Body of pancreas (tissue), 4 donors: ENCODE measurements around the gene VWA8. TPM values are rescaled to one million over a fixed set of nuclear protein-coding genes. Genes with fewer than 3 reads are reported as not detected.
A peak's percentile ranks its signal among the peaks of the same experiment; 100 is the strongest.

ENCODE experiments used
- ATAC-seq: fragments of 150-250 bp; one replicate; pipeline ENCODE4 v1.9.1; 2016
- DNase-seq, 4 donors: peaks; one replicate each; pipeline ENCODE4 v3.0.0-alpha.2; 2019
- H3K27ac ChIP-seq, 4 donors: fragments of 200-600 bp; sonication (generic); 1 replicate in 3 of 4; 2 replicates in 1 of 4; pipeline versions ENCODE4 v1.5.1 to v1.6.1; 2016 to 2019; ENCODE audit warnings: mild to moderate bottlenecking in 1 of 4, mixed read lengths in 1 of 4, moderate library complexity in 1 of 4
- H3K27me3 ChIP-seq, 2 donors: fragments of 200-600 bp; sonication (generic); one replicate each; pipeline ENCODE4 v1.6.0; 2016; ENCODE audit warnings: mild to moderate bottlenecking in 1 of 2
- H3K36me3 ChIP-seq, 2 donors: fragments of 200-600 bp; sonication (generic); replicated peaks in 1 of 2; 2 replicates each; pipeline ENCODE4 v1.5.1; 2016; ENCODE audit warnings: low read depth in 2 of 2; ENCODE audit not compliant: insufficient read depth in 1 of 2
- H3K4me1 ChIP-seq: fragments of 200-600 bp; sonication (generic); one replicate; pipeline ENCODE4 v1.6.0; 2016
- H3K4me3 ChIP-seq, 2 donors: fragments of 200-600 bp; sonication (generic); 1 replicate in 1 of 2; 2 replicates in 1 of 2; pipeline ENCODE4 v1.5.1; 2016 to 2019
- H3K9me3 ChIP-seq, 3 donors: fragments of 200-600 bp; sonication (generic); 1 replicate in 2 of 3; 2 replicates in 1 of 3; pipeline ENCODE4 v1.5.1; 2016
- POLR2A ChIP-seq, 3 donors: fragments of 450-650 bp; IDR thresholded peaks; one replicate each; pipeline ENCODE4 v1.6.1; 2016; ENCODE audit warnings: antibody characterized with exemption in 3 of 3, mild to moderate bottlenecking in 2 of 3
- WGBS, 2 donors: methylation state at CpG; one replicate each; pipeline ENCODE4 v1.1.5; 2017; 5-methylcytosine and 5-hydroxymethylcytosine counted together
- intact Hi-C: fragments of 100-400 bp; cut with DNase I; formaldehyde crosslinking; loops from one replicate; pipeline ENCODE4 v1.15.1; 2023
- total RNA-seq, 2 donors: library from RNA; depleted of rRNA; stranded (reverse); fragments of >200 nt; gene quantifications; one replicate each; pipeline ENCODE4 v1.1.0, GENCODE V29; 2016
- TF ChIP-seq, protein P1 (sequence below), 7 experiments: fragments of 450-650 bp in 4 of 7; fragments of 200-600 bp in 3 of 7; sonication (generic) in 3 of 7; IDR thresholded peaks; one replicate each; pipeline ENCODE4 v1.5.1; 2016 to 2019; ENCODE audit warnings: antibody characterized with exemption in 7 of 7

Gene VWA8
- total RNA-seq, 2 donors from 2014 or later: 15.8 to 29.3 TPM

DNA sequence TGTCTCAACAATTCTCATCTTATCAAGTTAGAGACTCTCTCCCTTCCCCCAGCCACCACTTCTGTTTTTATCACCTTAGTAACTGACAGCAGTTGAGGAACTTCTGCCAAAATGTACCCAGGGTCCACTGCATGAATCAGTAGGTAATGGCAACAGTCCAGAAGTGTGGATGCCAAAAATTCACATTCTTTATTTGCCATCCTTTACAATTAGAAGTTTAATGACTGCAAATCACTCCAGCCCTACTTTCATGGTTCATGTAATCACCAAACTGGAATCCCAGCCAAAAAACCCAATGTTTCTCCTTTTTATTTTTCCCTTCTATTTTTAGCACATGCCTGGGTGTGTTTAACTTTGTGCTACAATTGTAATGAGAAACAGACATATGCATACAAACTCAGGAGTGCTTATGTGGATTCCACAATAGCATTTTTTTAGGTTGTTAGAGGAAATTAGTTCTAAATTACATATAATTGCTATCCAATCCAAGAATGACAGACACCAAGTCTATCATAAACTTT, 260.1 kb downstream of the VWA8 start:
- H3K27ac ChIP-seq: peak overlapping the region in 1 of 4 donors; percentile 15
- intact Hi-C loops: no loop called here
- peak; percentile 55 for ATAC-seq

DNA sequence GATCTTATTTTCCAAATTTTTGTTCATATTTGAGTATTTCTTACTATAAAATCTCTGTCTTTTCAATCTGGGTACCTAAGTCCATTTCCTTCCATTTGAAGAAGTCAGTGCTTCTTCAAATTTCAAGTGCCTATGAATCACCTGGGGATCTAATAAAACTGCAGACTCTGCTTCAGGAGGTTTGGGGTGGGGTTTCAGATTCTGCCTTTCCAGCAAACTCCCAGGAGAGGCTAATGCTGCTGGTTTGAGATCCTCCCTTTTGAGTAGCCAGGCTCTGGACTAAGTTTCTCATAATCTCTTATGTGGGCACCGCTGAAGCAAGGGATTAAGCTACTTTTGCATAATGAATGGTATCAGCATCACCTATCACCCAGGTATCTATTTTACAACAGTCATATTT, 261.1 kb downstream of the VWA8 start:
- H3K4me1 ChIP-seq: peaks cover 47% of the 10 kb centered on the region
- H3K27me3 ChIP-seq: no peaks in the 10 kb centered on the region
- TF ChIP-seq POLR2A (IDR thresholded peaks at IDR 0.05): no peak
- TF ChIP-seq, protein P1, sequence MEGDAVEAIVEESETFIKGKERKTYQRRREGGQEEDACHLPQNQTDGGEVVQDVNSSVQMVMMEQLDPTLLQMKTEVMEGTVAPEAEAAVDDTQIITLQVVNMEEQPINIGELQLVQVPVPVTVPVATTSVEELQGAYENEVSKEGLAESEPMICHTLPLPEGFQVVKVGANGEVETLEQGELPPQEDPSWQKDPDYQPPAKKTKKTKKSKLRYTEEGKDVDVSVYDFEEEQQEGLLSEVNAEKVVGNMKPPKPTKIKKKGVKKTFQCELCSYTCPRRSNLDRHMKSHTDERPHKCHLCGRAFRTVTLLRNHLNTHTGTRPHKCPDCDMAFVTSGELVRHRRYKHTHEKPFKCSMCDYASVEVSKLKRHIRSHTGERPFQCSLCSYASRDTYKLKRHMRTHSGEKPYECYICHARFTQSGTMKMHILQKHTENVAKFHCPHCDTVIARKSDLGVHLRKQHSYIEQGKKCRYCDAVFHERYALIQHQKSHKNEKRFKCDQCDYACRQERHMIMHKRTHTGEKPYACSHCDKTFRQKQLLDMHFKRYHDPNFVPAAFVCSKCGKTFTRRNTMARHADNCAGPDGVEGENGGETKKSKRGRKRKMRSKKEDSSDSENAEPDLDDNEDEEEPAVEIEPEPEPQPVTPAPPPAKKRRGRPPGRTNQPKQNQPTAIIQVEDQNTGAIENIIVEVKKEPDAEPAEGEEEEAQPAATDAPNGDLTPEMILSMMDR (IDR thresholded peaks at IDR 0.05): no peak
- ATAC-seq: no peak
- intact Hi-C loops: no loop called here
- no peak overlapping the region for H3K27ac ChIP-seq
- no peaks in the 10 kb centered on the region for H3K36me3 ChIP-seq
- no peak for DNase-seq
- 86 to 96% methylated on average over 1 of the region's 1 CpG for WGBS, 2 donors
- H3K4me3 ChIP-seq: no peak overlapping the region
- no peaks in the 10 kb centered on the region for H3K9me3 ChIP-seq

More for the DNA sequence above, 260.1 kb downstream of the VWA8 start:
- H3K4me3 ChIP-seq: no peak overlapping the region
- peak; percentile 17 to 59 (median 47) for DNase-seq
- TF ChIP-seq, protein P1 (IDR thresholded peaks at IDR 0.05): no peak
- no peak for TF ChIP-seq POLR2A (IDR thresholded peaks at IDR 0.05)
- no peaks in the 10 kb centered on the region for H3K27me3 ChIP-seq
- H3K36me3 ChIP-seq: no peaks in the 10 kb centered on the region
- H3K9me3 ChIP-seq: no peaks in the 10 kb centered on the region
- peaks cover 36% of the 10 kb centered on the region for H3K4me1 ChIP-seq

DNA sequence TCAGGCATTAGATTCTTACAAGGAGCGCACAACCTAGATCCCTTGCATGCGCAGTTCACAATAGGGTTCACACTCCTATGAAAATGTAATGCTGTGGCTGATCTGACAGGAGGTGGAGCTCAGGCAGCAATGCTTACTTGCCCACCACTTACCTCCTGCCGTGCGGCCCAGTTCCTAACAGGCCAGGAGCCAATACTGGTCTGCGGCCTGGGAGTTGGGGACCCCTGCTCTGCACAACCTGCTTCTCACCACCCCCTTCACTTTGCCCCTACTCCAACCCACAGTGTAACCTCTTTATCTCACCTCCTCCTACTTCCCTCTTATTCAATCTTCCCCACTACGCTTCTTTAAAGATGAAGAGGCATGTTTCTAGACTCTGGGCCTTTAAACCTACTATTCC, 263.3 kb downstream of the VWA8 start:
- H3K9me3 ChIP-seq: no peaks in the 10 kb centered on the region
- TF ChIP-seq, protein P1 (IDR thresholded peaks at IDR 0.05): no peak
- TF ChIP-seq POLR2A (IDR thresholded peaks at IDR 0.05): no peak
- WGBS, 2 donors: 95 to 100% methylated on average over 6 of the region's 6 CpGs
- ATAC-seq (no peak), DNase-seq (no peak)
- no peaks in the 10 kb centered on the region for H3K36me3 ChIP-seq
- no peak overlapping the region for H3K4me3 ChIP-seq
- H3K27ac ChIP-seq: peak overlapping the region in 2 of 4 donors; percentile 43 to 51
- H3K4me1 ChIP-seq: peaks cover 50% of the 10 kb centered on the region
- intact Hi-C loops: no loop called here
- H3K27me3 ChIP-seq: no peaks in the 10 kb centered on the region

DNA sequence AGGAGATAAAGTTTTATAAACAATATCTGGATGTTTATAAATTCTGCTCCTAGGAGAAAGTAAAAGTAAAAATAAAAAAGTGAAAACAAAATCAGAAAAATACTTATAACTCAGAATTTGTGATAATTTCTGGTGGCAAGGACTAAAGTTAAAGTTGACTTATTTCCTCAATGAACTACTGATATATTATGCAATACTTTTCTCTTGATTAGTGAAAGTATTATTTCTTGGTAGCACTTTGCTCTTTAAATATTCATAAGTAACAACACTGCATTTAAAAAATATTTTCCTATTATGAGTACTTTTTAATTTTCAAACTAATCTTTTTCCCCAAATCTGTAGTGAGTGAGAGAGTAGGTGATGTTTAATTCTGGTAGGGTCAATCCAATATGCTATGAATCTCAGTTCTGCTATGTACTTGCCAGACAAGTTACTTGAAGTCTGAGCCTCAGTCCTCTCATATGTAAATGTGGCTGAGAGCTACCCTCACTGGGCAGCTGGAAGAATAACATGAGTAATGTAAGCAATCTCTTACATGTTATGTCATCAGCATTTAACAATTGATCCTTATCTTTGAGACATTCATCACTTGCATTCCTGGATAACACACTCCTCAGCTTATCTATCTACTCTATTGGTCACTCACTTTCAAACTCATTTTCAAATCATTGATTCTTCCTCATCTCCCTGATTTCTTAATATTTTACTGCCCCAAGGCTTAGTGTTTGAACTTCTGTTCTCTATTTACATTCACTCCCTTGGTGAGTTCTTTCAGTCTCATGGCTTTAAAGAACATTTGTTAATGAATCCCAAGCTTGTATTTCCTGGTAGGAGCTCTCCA, 264.5 kb downstream of the VWA8 start:
- Histone ChIP-seq H3K27me3 (no peaks in the 10 kb centered on the region), H3K36me3 (no peaks in the 10 kb centered on the region), H3K4me1 (peaks cover 49% of the 10 kb centered on the region), H3K9me3 (no peaks in the 10 kb centered on the region), H3K27ac (peak overlapping the region; percentile 3 to 60 (median 47)), H3K4me3 (no peak overlapping the region)
- intact Hi-C loops: no loop called here
- DNase-seq: no peak
- no peak for TF ChIP-seq POLR2A (IDR thresholded peaks at IDR 0.05)
- TF ChIP-seq, protein P1 (IDR thresholded peaks at IDR 0.05): no peak
- peak; percentile 52 for ATAC-seq
